Suppressor macrophage (primary cell): ENCODE results near the gene PPEF1.
"Not testable (repeated sequence)": the region's sequence is repeated elsewhere in the genome, so short reads cannot be mapped to it uniquely, and the experiment has no call there.

Experiments
- DNase-seq, 4 experiments: peaks; one replicate each; pipeline ENCODE4 v3.0.0-alpha.2; 2020 to 2022

Gene PPEF1

DNA sequence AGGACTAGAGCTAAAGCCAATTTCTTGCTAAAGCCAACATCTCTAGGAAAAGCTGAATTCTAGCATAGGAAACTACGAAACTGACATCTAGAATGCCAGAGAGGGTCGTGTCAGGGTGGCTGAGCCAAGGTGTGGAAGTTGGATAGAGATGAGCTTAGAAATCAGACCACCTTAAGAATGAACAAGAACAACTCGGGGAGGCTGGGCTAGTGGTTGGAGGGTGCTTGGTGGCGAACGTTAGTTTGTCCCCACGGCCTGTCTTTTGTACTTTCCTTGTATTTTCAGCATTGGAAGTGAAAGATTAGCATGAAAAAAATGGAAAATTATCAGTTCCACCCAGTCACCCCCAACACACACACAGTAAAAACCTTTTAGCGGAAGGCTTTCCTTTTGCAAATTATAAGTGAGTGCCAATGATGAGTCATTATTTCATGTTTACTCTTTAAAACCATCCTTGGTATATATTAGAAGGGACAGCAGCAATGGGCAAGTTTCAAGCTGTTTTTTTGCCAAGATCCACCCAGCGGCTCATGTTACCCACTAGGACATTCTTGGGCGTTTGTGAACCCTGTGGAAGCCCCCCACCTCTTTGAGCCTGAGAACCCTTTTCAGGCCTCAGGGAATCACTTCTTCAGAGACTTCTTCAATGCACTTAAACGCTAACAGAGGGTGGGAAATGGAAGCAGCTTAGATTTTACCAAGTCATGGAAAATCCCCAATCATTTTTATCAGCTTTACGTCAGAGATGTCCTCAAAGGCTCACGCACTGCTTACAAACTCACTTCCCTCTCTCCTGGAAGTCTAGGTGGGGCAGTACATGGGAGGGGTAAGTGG, 4.9 kb upstream of the PPEF1 start:
- DNase-seq = no peak

DNA sequence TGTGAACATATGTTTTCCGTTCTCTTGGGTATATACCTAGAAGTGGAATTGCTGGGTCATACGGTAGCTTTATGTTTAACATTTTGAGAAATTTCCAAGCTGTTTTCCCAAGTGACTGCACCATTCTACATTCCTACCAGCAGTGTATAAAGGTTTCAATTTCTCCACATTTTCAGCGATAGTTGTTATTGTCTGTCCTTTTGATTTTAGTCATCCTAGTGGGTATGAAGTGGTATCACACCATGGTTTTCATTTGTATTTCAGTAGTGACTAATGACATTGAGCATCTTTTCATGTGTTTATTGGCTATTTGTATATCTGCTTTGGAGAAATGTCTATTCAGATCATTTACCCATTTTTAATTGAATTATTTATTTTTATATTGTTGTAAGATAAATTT, 2.4 kb downstream of the PPEF1 start:
- no peak for DNase-seq

DNA sequence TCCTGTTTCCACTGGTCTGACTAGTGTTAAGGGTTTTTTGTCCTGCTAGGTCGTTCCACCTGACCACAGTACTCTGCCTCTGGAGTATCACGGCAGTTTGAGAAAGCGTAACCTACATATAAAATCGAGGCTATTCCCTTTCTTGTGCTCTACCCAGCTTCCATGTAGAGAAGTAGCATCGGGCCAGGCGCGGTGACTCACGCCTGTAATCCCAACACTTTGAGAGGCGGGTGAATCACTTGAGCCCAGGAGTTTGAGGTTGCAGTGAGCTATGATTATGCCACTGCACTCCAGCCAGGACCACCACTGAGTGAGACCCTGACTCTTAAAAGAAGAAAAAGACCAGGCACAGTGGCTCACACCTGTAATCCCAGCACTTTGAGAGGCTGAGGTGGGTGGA, 7.5 kb downstream of the PPEF1 start:
- DNase-seq = no peak

DNA sequence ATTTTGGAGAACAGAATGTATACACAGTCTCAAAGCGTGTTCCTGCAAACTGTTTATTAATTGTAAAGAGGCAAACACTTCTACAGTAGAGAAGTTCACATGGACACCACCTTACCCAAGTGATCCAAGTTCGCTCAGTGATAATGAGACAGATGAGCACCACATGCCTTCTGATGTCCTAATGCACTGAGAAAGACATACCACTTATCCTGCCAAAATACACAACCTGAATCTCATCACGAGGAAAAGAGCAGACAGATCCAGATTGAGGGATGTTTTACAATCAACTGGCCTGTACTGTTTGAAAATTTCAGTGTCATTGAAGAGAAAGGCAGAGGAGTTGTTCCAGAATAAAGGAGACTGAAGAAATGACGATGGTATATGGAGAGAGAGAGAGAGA, 12.4 kb downstream of the PPEF1 start:
- no peak for DNase-seq

DNA sequence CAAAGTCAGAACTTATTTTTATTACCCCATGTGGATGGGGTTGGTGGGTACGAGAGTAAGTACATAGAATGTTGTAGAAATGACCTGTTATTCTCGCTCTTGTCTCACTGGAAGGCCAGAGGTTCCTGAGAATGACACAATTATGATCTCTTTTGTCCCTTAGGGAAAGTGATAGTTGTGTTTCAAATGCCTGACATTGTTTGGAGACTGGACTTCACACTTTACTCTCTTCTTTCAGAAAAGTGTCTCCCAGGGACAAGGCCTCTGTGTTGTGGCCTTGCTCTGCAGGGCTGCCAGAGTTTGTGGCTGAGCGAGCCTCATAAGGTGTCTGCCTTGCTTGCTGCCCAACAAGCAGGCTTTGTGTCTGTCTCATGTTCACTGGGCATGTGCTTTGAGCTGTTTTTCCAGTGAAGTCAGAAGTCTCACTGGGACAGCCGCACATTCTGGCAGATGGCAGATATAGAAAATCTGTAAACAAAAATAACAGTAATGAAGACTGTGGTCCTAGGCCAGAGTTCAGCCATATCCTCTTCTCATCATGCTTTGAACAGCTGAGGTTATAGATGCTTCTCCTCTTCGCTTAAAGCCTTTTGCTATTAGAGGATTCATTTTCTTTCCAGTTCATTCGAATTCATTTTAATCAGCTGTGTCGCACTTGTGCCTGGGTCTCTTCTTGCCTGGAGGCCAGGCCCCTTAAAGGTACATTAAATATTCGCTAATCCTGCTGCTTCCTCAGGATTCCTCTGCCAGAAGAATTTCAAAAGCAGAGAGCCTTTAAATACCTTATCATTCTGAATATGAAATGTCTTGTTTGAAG, 14.4 kb downstream of the PPEF1 start:
- DNase-seq = no peak

DNA sequence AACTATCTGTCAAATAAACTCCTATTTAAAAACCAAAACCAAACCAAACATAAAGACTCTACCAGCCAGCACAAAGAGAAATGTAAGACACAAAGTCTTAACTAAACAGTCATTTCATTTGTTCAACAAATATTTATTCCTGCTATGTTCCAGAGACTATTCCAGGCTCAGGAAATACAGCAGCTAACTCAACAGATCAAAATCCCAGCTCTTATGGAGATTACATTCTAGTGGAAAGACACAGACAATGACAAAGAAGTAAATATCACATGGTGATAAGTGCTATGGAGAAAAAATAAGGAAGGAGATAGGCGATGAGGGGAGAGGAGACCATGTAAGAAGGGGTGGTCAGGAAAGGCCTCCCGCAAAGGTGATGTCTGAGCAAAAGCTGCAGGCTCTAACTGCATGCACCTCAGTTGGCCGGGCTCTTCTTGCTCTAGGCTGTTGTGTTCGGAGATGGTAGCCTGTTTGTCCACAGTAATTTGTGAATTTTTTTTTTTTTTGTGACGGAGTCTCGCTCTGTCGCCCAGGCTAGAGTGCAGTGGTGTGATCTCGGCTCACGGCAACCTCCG, 15.1 kb downstream of the PPEF1 start:
- no peak for DNase-seq

DNA sequence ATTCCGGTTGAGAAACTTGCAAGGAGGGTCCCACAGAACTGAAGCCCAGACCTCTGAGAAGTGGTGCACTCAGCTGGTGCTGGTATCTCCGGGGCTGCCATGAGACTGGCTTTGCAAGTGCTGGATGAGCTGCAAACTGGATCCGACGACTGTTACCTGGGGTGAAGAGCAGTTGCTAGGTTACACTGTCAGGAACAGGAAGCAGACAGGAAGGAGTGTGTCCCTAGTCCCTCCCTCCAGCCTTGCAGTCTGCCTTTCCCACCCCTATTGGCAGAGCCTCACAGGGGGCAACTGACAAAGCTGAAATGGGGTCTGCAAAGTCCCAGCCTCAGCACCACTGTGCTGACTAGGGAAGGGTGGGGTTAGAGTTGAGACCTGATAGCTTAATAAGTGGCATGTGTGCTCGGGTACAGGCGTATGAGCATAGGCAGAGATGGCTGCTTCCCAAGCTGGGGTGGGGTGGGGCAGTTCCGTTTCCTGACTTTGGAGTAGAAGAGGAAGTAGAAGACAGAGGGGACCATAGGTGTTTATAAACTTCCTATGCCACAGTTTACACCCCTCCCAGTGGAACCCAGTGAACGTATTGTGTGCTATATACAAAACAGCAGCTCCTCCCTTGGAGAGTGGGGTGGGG, 18.0 kb downstream of the PPEF1 start:
- no peak for DNase-seq

DNA sequence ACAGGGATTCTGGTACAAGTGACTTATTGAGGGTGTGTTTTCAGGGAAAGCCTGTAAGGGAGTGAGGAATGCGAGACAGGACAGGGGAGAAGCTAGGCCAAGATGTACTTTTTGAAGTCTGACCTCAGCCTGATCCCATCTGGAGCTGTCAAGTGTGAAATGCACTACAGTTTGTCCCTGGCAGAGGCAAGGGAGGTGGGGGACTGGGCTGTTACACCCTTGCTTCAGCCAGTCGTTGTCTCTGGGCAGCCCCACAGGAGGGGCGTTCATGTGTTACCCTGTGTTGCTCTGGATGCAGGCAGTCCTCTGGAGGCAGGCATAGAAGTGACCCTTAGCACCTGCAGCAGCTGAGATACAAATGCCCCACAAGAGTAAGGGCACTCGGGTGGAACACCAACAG, 25.8 kb downstream of the PPEF1 start:
- DNase-seq = no peak

DNA sequence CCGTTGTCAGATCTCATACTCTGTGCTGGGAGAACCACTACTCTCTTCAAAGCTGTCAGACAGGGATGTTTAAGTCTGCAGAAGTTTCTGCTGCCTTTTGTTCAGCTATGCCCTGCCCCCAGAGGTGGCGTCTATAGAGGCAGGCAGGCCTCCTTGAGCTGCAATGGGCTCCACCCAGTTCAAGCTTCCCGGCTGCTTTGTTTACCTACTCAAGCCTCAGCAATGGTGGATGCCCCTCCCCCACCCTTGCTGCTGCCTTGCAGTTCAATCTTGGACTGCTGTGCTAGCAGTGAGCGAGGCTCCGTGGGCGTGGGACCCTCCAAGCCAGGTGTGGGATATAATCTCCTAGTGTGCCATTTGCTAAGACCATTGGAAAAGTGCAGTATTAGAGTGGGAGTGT, 32.2 kb downstream of the PPEF1 start:
- not testable (repeated sequence) for DNase-seq

DNA sequence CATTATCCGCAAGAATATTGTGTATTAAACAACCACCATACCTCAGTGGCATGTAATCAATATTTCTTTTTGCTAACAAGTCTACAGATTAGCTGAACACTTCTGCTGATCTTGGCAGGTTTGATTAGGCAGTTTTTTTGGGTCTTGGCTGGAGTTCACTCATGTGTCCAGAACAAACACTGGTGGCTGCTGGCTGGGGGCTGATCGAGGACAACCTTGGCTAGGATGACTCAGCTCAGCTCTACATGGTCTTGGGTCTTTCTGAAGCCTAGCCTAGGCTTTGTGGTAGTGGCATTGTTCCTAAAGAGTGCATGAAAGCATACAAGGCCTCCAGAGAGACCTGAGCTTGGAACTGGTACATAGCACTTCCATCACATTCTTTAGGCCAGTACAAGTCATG, 41.1 kb downstream of the PPEF1 start:
- no peak for DNase-seq

DNA sequence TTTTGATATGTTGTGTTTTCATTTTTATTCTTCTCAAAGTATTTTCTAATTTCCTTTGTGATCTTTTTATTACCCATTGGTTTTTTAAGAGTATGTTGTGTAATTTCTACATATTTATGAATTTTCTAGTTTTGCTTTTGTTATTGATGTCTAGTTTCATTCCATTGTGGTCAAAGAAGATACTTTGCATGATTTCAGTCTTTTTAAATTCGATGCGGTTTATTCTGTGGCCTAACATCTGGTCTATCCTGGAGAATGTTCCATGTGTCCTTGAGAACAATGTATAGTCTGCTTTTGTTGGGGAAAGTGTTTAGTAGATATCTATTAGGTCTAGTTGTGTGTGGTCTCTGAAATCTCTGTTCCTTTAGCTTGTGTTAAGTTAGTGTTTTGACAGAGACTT, 46.2 kb downstream of the PPEF1 start:
- no peak for DNase-seq

DNA sequence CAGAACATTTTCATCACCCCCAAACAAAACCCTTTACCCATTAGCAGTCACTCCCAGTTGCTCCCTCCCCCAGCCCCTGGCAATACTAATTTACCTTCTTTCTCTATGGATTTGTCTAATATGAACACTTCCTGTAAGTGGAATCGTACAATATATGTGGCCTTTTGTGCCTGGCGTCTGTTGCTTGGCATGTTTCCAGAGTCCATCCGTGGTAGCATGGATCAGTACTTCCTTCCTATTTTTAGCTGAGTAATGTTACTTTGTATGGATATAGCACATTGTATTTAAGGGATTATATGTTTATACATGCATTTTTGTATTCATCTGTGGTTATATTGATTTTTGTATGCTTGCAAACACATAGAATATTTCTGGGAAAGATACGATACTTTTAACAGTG, 48.2 kb downstream of the PPEF1 start:
- DNase-seq = peak; percentile 4 to 45 (median 26)

DNA sequence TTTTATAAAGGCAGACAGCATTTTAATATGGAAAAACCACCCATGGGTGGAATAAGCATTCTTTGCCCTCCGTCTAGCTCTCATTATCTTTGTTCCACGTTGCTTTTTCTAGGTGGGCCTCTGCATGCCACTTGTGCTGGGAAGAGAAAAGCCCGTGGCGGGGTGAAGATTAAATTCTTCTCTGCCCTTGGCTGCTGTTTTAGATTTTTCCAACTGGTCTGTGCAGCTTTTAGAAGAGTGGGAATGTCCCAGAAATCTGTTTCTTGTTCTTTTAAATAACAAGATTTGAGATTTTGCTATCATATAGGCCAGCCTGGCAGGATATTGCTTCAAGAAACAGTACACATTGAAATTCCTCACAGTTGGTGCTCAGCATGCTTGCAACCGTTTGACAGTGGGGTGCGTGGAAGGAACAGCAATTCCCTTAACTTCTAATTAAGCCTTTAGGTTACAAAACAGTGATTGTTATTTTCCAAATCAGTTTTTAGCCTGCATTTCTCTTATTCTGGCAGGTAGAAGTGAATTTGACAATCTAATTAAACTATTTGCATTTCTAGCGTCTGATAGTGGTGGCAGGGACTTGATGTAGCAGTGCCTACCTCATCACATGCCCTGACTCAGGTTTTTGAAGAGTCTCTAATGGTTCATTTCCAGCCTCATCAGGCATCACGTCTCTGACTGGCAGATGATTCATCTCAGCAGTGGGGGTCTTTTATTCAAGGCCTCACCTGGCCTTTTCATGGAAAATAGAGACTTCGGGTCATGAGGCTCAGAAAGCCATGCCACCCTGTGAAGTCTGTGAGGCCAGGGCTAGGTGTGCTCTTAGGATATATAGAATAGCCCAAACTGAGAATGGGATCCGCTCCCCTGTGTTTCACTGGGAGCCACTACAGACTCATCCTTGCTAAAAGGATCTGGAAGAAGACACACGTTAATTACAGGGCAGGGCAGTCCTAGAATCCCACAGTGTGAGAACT, 50.8 kb downstream of the PPEF1 start:
- DNase-seq = no peak

DNA sequence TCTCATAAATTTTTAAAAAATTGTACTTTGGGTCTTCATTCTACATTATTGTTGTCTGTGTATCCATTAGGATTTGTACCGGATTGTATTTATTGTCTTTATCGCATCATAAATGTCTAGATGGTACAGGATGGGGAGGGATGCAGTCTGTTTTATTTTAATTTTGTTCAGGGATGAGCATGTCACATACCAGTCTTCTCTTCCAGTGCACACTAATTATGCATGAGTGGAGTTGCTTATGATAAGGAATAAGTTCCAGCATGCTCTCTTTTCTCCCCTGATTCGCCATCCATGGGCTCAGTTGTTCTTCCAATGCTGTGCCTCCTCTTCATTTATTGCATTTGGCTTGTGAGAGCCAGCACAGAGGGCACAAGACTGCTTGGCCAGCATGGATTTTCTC, 54.3 kb downstream of the PPEF1 start:
- DNase-seq = no peak

DNA sequence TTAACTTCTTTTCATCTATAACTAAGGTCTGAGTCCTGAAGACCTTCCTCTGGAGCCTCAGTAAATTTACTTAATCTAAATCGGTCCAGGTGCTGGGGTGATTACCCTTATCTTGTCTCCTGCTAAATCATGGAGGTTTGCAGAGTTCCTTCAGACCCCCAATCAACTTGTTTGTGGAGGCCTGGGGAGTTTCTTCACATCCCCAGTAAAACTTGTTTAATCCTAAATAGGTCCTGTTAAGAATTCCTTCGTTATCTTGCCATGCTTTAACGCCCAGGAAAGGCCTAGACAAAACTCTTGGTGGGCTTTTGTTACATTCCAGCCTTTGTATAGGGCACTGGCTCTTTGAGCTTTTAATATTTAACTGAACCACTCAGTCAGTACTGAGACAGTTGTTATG, 55.7 kb downstream of the PPEF1 start:
- not testable (repeated sequence) for DNase-seq

DNA sequence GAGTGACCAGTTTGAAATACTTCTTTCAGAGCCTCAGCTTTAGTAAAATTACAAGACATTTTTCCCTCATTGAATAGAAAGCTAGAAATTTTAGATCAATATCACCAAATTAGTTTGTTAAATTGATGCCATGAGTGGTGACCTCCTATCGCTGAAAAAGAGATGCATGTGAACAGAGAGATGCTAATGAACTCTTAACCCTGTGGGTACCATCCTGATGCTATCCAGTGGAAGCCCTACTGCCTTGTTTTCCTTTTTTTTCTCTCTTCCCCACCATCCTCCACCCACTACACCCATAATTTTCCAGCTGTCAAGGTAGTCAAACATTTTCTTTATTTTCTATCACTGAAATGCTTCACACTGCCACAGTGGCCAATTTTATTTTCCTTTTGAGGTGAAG, 61.9 kb downstream of the PPEF1 start:
- DNase-seq = no peak

DNA sequence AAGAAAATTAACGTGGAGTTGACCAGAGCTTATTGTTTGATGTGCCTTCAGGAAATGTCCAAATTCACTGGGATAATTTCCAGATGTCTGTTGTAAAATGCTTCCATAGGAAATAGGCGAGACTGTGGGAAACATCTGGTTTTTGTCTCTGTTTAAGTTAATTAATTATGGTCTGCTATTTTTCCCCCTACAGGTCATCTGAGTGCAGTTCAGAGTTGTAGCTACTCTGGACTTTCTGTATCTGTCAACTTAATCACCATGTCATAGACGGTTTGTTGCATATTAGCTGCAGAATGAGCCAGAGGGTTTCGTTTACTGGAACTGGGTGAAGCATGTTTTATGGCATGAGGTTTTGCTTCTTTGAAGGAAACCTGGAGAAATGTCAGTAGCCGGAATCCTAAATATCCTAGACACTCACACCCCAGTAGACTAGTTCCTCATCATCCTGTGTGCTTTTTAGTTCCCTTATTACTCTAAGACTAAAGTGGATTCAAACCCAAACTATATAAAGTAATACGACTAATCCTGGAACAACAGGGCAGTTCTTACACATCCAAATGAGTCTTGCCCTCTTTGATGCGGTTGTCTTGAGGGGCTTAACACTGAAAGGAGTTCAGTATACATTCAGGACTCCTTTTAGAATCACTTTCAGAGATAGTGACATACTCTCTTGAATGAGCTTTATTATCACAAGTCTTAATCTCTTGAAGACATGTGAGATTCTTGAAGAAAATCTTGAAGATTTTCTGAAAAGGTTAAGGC, 62.5 kb downstream of the PPEF1 start:
- DNase-seq = no peak

DNA sequence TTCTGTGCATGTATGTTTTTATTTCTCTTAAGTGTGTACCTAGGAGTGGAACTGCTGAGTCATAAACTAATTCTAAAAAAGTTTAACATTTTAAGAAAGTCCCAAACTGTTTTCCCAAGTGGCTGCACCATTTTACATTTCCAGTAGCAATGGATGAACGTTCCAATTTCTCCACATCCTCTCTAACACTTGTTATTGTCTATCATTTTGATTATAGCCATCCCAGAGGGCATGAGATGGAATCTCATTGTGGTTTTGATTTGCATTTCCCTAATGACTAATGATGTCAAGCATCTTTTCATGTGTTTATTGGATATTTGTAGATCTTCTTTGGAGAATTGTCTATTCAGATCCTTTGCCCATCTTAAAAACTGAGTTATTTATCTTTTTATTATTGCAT, 82.5 kb downstream of the PPEF1 start:
- no peak for DNase-seq

DNA sequence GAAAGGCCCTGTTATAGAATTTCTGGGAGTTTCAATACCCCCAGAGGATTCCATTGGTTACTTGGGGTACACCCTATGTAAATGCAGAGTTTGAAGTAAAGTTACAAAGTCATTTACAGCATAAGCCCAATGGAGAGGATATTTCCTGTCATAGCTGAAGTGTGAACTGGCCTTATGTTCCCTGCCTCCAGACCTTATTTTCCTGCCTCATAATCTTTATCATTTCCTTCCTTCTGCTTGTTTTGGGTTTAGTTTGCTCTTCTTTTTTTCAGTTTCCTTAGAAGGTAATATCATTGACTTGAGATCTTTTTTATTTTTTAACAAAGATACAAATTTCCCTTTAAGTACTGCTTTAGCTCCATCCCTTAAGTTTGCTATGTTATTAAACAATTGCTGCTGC, 85.4 kb downstream of the PPEF1 start:
- DNase-seq = no peak

DNA sequence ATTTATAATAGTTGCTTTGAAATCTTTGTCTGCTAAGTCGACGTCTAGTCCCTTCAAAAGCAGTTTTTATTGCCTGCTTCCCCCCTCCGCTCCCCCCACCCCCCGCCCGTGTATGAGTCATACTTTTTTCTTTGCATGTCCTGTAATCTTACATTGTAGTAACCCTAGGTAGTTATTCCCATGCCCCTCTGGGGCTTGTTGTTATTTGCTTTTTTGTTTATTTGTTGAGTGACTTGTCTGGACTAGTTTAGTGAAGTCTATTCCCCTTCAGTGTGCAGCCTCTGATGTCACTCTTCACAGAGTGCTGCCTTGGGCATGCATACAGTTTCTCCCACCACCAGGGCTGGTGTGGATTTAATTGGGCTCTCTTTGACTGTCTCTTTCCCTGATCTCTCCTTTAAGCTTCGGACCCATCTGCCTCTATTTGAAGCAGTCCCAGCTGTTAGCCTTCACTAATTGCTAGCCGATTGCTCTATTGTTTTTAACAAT, 86.2 kb downstream of the PPEF1 start:
- DNase-seq = no peak

DNA sequence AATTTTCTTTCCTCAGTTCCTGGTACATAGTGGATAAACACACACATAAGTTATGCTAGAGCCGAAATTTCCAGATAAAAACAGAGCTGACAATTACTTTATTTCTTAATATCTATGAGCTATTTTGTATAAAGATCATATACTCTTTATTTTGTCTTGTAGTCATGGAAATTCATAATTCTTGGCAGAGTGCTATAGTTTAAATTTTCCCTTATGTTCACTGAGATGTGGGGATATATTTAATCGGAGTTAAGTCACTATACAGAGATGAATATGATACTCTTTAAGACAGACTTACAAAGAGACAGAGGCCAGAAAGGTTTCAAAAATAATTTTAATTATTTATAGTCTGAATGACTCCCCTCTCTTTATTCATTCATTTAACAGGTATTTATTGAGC, 89.7 kb downstream of the PPEF1 start:
- DNase-seq = no peak
